HG03520 (cell line): ENCODE data around the gene TBATA.

Source experiments
- ATAC-seq: cut with Tn5 transposase; IDR thresholded peaks from one replicate; pipeline ENCODE4 v1.9.1; 2021; ENCODE audit warnings: mild to moderate bottlenecking, moderate library complexity; ENCODE audit not compliant: unreplicated experiment

The TBATA gene

GRCh38 chr10:70763567-70763966 is 21.6 kb downstream of the TBATA start:
- no peak for ATAC-seq

GRCh38 chr10:70762441-70763175 is 22.6 kb downstream of the TBATA start:
- ATAC-seq = no peak

GRCh38 chr10:70761727-70762350 is 23.3 kb downstream of the TBATA start:
- no peak for ATAC-seq

GRCh38 chr10:70761031-70761601 is 24.1 kb downstream of the TBATA start:
- no peak for ATAC-seq

GRCh38 chr10:70760271-70760787 is 24.8 kb downstream of the TBATA start:
- no peak for ATAC-seq

- no peak for ATAC-seq
Measured at GRCh38 chr10:70759781-70760180, 25.4 kb downstream of the TBATA start.

GRCh38 chr10:70758757-70759514 is 26.2 kb downstream of the TBATA start:
- ATAC-seq = no peak

- ATAC-seq = no peak
Measured at GRCh38 chr10:70757856-70758255, 27.3 kb downstream of the TBATA start.

- no peak for ATAC-seq
Measured at GRCh38 chr10:70756700-70757360, 28.3 kb downstream of the TBATA start.

GRCh38 chr10:70753841-70754621 is 31.1 kb downstream of the TBATA start:
- no peak for ATAC-seq

GRCh38 chr10:70753026-70753663 is 32.0 kb downstream of the TBATA start:
- ATAC-seq = no peak

GRCh38 chr10:70752571-70752970 is 32.6 kb downstream of the TBATA start:
- no peak for ATAC-seq

GRCh38 chr10:70751991-70752390 is 33.2 kb downstream of the TBATA start:
- ATAC-seq = no peak

- no peak for ATAC-seq
Measured at GRCh38 chr10:70751356-70751755, 33.8 kb downstream of the TBATA start.

- ATAC-seq = no peak
Measured at GRCh38 chr10:70750156-70750703, 34.9 kb downstream of the TBATA start.

GRCh38 chr10:70749756-70750155 is 35.4 kb downstream of the TBATA start:
- ATAC-seq = no peak

- no peak for ATAC-seq
Measured at GRCh38 chr10:70748801-70749573, 36.2 kb downstream of the TBATA start.

- no peak for ATAC-seq
Measured at GRCh38 chr10:70748305-70748704, 36.9 kb downstream of the TBATA start.
